ENCODE measurements around the gene ASTL.
"Not testable (repeated sequence)": the region's sequence is repeated elsewhere in the genome, so short reads cannot be mapped to it uniquely, and the experiment has no call there.

ASTL gene

GRCh38 chr2:96146153-96146880 lies 8.0 kb upstream of the ASTL start:
- peak; percentile 80 for DNase-seq (ENCODE audit: insufficient read length, low spot score)
- FAIRE-seq = peak; percentile 85

GRCh38 chr2:96145848-96146152 lies 7.5 kb upstream of the ASTL start:
- FAIRE-seq = peak; percentile 47

GRCh38 chr2:96145036-96145847 lies 6.9 kb upstream of the ASTL start, which contains the start of gene DUSP2:
Gene DUSP2, minus strand, starts transcription at chr2:96145440. Its CDS starts 86 bp downstream, at chr2:96145354.
- peak; percentile 86 for FAIRE-seq
- peak; percentile 96 for DNase-seq (ENCODE audit: insufficient read length, low spot score)

More at GRCh38 chr2:96145848-96146152, 7.5 kb upstream of the ASTL start:
- DNase-seq (ENCODE audit: insufficient read length, low spot score) = no peak

GRCh38 chr2:96144481-96145035 lies 6.3 kb upstream of the ASTL start:
- no peak for FAIRE-seq
- DNase-seq (ENCODE audit: insufficient read length, low spot score) = no peak

GRCh38 chr2:96143848-96144480 lies 5.7 kb upstream of the ASTL start:
- DNase-seq (ENCODE audit: insufficient read length, low spot score) = peak; percentile 56
- FAIRE-seq = peak; percentile 75

- no peak for DNase-seq (ENCODE audit: insufficient read length, low spot score)
- no peak for FAIRE-seq
Measured at GRCh38 chr2:96143231-96143847, 5.0 kb upstream of the ASTL start.

- DNase-seq (ENCODE audit: insufficient read length, low spot score) = no peak
- peak; percentile 48 for FAIRE-seq
Measured at GRCh38 chr2:96142217-96143113, 4.2 kb upstream of the ASTL start.

GRCh38 chr2:96141624-96141967 lies 3.3 kb upstream of the ASTL start:
- not testable (repeated sequence) for DNase-seq (ENCODE audit: insufficient read length, low spot score); FAIRE-seq

GRCh38 chr2:96140941-96141623 lies 2.8 kb upstream of the ASTL start:
- DNase-seq (ENCODE audit: insufficient read length, low spot score) = no peak
- FAIRE-seq = no peak

GRCh38 chr2:96139181-96139758 lies 968 bp upstream of the ASTL start:
- DNase-seq (ENCODE audit: insufficient read length, low spot score) = no peak
- no peak for FAIRE-seq

- DNase-seq (ENCODE audit: insufficient read length, low spot score) (no peak), FAIRE-seq (no peak)
Measured at GRCh38 chr2:96137321-96138178, 752 bp downstream of the ASTL start.

GRCh38 chr2:96136129-96136720 lies 2.1 kb downstream of the ASTL start:
- no peak for DNase-seq (ENCODE audit: insufficient read length, low spot score)
- FAIRE-seq = no peak

GRCh38 chr2:96135621-96136020 lies 2.7 kb downstream of the ASTL start:
- DNase-seq (ENCODE audit: insufficient read length, low spot score) (no peak), FAIRE-seq (no peak)

- DNase-seq (ENCODE audit: insufficient read length, low spot score) = no peak
- FAIRE-seq = no peak
Measured at GRCh38 chr2:96135171-96135570, 3.1 kb downstream of the ASTL start.

- FAIRE-seq = no peak
Measured at GRCh38 chr2:96134421-96134820, 3.9 kb downstream of the ASTL start.

GRCh38 chr2:96131813-96132745 lies 6.2 kb downstream of the ASTL start:
- no peak for FAIRE-seq
- DNase-seq (ENCODE audit: insufficient read length, low spot score) = no peak

More at GRCh38 chr2:96134421-96134820, 3.9 kb downstream of the ASTL start:
- DNase-seq (ENCODE audit: insufficient read length, low spot score) = no peak

Measured in GM19239 (cell line).